ENCODE results near the gene UGT8.

UGT8 gene

DNA sequence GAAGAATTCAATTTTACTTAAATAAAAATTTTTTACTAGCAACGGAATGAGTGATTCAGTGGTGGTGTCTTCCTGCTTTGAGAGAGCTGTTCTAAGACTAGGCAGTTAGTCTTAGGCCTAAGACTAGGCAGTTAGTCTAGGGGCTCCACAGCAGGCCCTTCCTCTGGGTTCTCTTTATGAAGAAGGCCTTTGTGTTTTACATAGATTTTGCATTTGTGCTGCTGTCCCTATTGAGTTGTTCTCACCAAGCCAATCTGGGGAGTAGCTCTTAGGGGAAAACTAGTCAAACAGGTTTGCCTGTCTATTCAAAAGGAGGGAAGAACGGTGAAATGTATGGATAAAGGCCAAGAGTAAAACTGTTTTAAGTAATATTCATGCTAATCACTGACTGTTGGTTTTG lies 7.6 kb downstream of the UGT8 start:
- Histone ChIP-seq H3K27me3 (ENCODE audit: insufficient read depth, low read length) (no peaks in the 10 kb centered on the region), H3K36me3 (ENCODE audit: insufficient read depth, low read length) (no peaks in the 10 kb centered on the region), H3K9me2 (ENCODE audit: low read depth, low read length) (no peaks in the 10 kb centered on the region), H3K9ac (ENCODE audit: low read length) (no peak overlapping the region), H3K4me1 (ENCODE audit: insufficient read depth, low read length, severe bottlenecking) (peaks cover 38% of the 10 kb centered on the region), H3K4me2 (ENCODE audit: low read length) (no peak overlapping the region), H3K79me2 (ENCODE audit: insufficient read depth, low read length) (peaks cover 19% of the 10 kb centered on the region; the same call in 1 of the 2 replicates), H3K27ac (ENCODE audit: low read depth, low read length, poor library complexity, severe bottlenecking) (no peak overlapping the region), H3K4me3 (ENCODE audit: low read depth, low read length, poor library complexity, severe bottlenecking) (no peak overlapping the region), H4K20me1 (ENCODE audit: insufficient read depth, low read length) (no peaks in the 10 kb centered on the region), H3K9me3 (ENCODE audit: low read length) (no peaks in the 10 kb centered on the region), H2AFZ (ENCODE audit: low read length) (no peak overlapping the region), H3F3A (ENCODE audit: insufficient read depth, low read length) (no peaks in the 10 kb centered on the region)
- TF ChIP-seq EZH2 (IDR thresholded peaks at IDR 0.05; ENCODE audit: borderline replicate concordance, low read length), result no peak
- TF ChIP-seq, protein P1, sequence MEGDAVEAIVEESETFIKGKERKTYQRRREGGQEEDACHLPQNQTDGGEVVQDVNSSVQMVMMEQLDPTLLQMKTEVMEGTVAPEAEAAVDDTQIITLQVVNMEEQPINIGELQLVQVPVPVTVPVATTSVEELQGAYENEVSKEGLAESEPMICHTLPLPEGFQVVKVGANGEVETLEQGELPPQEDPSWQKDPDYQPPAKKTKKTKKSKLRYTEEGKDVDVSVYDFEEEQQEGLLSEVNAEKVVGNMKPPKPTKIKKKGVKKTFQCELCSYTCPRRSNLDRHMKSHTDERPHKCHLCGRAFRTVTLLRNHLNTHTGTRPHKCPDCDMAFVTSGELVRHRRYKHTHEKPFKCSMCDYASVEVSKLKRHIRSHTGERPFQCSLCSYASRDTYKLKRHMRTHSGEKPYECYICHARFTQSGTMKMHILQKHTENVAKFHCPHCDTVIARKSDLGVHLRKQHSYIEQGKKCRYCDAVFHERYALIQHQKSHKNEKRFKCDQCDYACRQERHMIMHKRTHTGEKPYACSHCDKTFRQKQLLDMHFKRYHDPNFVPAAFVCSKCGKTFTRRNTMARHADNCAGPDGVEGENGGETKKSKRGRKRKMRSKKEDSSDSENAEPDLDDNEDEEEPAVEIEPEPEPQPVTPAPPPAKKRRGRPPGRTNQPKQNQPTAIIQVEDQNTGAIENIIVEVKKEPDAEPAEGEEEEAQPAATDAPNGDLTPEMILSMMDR (IDR thresholded peaks at IDR 0.05; ENCODE audit: low read length), result no peak

DNA sequence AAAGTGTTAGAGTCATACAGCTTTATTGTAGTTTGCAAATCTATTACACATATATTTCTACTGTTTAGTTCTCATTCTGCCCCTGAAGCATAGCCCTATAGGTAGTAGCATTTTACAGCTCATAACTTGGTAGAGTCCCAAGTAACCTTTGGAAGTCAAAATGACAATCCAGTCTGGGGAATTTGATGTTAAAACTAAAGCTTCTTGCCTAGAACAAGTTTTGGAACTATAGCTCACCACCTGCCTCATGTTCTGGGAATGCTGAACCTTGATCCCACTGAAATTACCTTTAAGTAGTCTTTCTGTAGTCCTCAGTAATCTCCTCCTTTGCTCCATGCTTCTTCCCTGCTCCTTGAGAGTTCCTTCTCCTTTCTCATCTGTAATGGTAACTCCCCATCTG lies 8.4 kb downstream of the UGT8 start:
- Histone ChIP-seq H3K27ac (ENCODE audit: low read depth, low read length, poor library complexity, severe bottlenecking) (no peak overlapping the region), H2AFZ (ENCODE audit: low read length) (no peak overlapping the region), H3K9ac (ENCODE audit: low read length) (no peak overlapping the region), H3K9me3 (ENCODE audit: low read length) (no peaks in the 10 kb centered on the region), H3K27me3 (ENCODE audit: insufficient read depth, low read length) (no peaks in the 10 kb centered on the region), H3K36me3 (ENCODE audit: insufficient read depth, low read length) (no peaks in the 10 kb centered on the region), H3F3A (ENCODE audit: insufficient read depth, low read length) (no peaks in the 10 kb centered on the region), H3K4me3 (ENCODE audit: low read depth, low read length, poor library complexity, severe bottlenecking) (no peak overlapping the region), H4K20me1 (ENCODE audit: insufficient read depth, low read length) (no peaks in the 10 kb centered on the region), H3K4me1 (ENCODE audit: insufficient read depth, low read length, severe bottlenecking) (peaks cover 30% of the 10 kb centered on the region), H3K79me2 (ENCODE audit: insufficient read depth, low read length) (peaks cover 17% of the 10 kb centered on the region; the same call in 1 of the 2 replicates), H3K4me2 (ENCODE audit: low read length) (no peak overlapping the region), H3K9me2 (ENCODE audit: low read depth, low read length) (no peaks in the 10 kb centered on the region)
- TF ChIP-seq, protein P1 (IDR thresholded peaks at IDR 0.05; ENCODE audit: low read length), result no peak
- no peak for TF ChIP-seq EZH2 (IDR thresholded peaks at IDR 0.05; ENCODE audit: borderline replicate concordance, low read length)

GRCh38 chr4:114613560-114613959 lies 15.0 kb downstream of the UGT8 start:
- Histone ChIP-seq H3F3A (ENCODE audit: insufficient read depth, low read length) (no peaks in the 10 kb centered on the region), H3K4me1 (ENCODE audit: insufficient read depth, low read length, severe bottlenecking) (peaks cover 25% of the 10 kb centered on the region), H3K79me2 (ENCODE audit: insufficient read depth, low read length) (no peaks in the 10 kb centered on the region; the same call in 1 of the 2 replicates), H3K9me2 (ENCODE audit: low read depth, low read length) (no peaks in the 10 kb centered on the region), H3K9ac (ENCODE audit: low read length) (no peak overlapping the region), H3K36me3 (ENCODE audit: insufficient read depth, low read length) (no peaks in the 10 kb centered on the region), H4K20me1 (ENCODE audit: insufficient read depth, low read length) (no peaks in the 10 kb centered on the region), H2AFZ (ENCODE audit: low read length) (no peak overlapping the region), H3K4me2 (ENCODE audit: low read length) (no peak overlapping the region), H3K4me3 (ENCODE audit: low read depth, low read length, poor library complexity, severe bottlenecking) (no peak overlapping the region), H3K27me3 (ENCODE audit: insufficient read depth, low read length) (no peaks in the 10 kb centered on the region), H3K9me3 (ENCODE audit: low read length) (no peaks in the 10 kb centered on the region), H3K27ac (ENCODE audit: low read depth, low read length, poor library complexity, severe bottlenecking) (no peak overlapping the region)
- no peak for TF ChIP-seq EZH2 (IDR thresholded peaks at IDR 0.05; ENCODE audit: borderline replicate concordance, low read length)
- TF ChIP-seq, protein P1 (IDR thresholded peaks at IDR 0.05; ENCODE audit: low read length), result no peak
